Panc1 (cell line): ENCODE data around the gene JSRP1. TPM values are rescaled to one million over a fixed set of nuclear protein-coding genes. Genes with fewer than 3 reads are reported as not detected.

Experiments used
- ATAC-seq: fragments of 200-7000 bp; cut with Tn5 transposase; 2 replicates; pipeline ENCODE4 v1.9.1; 2020; ENCODE audit warnings: mild to moderate bottlenecking, moderate library complexity
- BruUV-seq: library from RNA; stranded (reverse); fragments of 400-500 nt; replicated peaks from 2 replicates; lab custom pipeline; 2021; lab: Mats Ljungman, UMichigan
- CTCF ChIA-PET: fragments of 300-600 bp; sonication (Branson Sonifier 250); formaldehyde crosslinking; loops from one replicate; lab custom pipeline; 2022; ENCODE audit warnings: antibody characterized with exemption; lab: Charles Lee
- POLR2A ChIA-PET: fragments of 300-600 bp; sonication (Branson Sonifier 250); formaldehyde crosslinking; loops from one replicate; lab custom pipeline; 2022; ENCODE audit warnings: antibody characterized with exemption; lab: Charles Lee
- DNase-seq: peaks from one replicate; pipeline ENCODE4 v3.0.0-alpha.2; 2010; ENCODE audit warnings: low read depth, low spot score
- H3K27ac ChIP-seq: 2 replicates; pipeline ENCODE4 v1.5.1; 2011; ENCODE audit warnings: mild to moderate bottlenecking, low read length, inconsistent platforms
- H3K27me3 ChIP-seq: fragments of 200-500 bp; sonication (Bioruptor generic); 2 replicates; pipeline ENCODE4 v1.6.0; 2014; ENCODE audit warnings: low read length, inconsistent platforms; ENCODE audit not compliant: control insufficient read depth, insufficient read depth
- H3K36me3 ChIP-seq: fragments of 200-500 bp; sonication (Bioruptor generic); 2 replicates; pipeline ENCODE4 v1.5.1; 2014; ENCODE audit warnings: inconsistent platforms, mild to moderate bottlenecking, low read length, moderate library complexity; ENCODE audit not compliant: control insufficient read depth, insufficient read depth
- H3K4me1 ChIP-seq: 2 replicates; pipeline ENCODE4 v1.5.1; 2011; ENCODE audit warnings: inconsistent platforms, mild to moderate bottlenecking, low read length, moderate library complexity; ENCODE audit not compliant: control insufficient read depth, insufficient read depth
- H3K4me3 ChIP-seq, 2 experiments: 2 replicates each; pipeline ENCODE4 v1.5.1; 2011 to 2012; ENCODE audit warnings: low read depth in 2 of 2, low read length in 2 of 2, mild to moderate bottlenecking in 2 of 2, inconsistent platforms in 1 of 2, moderate library complexity in 1 of 2
- H3K9me3 ChIP-seq: fragments of 200-500 bp; sonication (Bioruptor generic); 2 replicates; pipeline ENCODE4 v1.5.1; 2014; ENCODE audit warnings: low read depth, mild to moderate bottlenecking, inconsistent platforms, low read length, moderate library complexity; ENCODE audit not compliant: control insufficient read depth, insufficient read depth
- POLR2AphosphoS5 ChIP-seq: IDR thresholded peaks from 2 replicates; pipeline ENCODE4 v1.6.1; 2012; ENCODE audit warnings: mild to moderate bottlenecking, low read depth, low read length, moderate library complexity
- SIN3A ChIP-seq: IDR thresholded peaks from 2 replicates; pipeline ENCODE4 v1.6.1; 2012; ENCODE audit warnings: low read depth, mild to moderate bottlenecking, low read length, moderate library complexity, borderline replicate concordance; ENCODE audit not compliant: insufficient read depth
- TCF7L2 ChIP-seq: IDR thresholded peaks from 2 replicates; pipeline ENCODE4 v1.6.1; 2011; ENCODE audit warnings: mild to moderate bottlenecking, low read depth, low read length, inconsistent platforms
- in situ Hi-C: cut with HindIII; loops from 2 replicates; pipeline ENCODE4 v1.10.0; 2016; ENCODE audit warnings: low sequenced_read_pairs, low pct_unique_long_range_greater_than_20kb
- intact Hi-C: fragments of 100-400 bp; cut with micrococcal nuclease; formaldehyde crosslinking; loops from one replicate; pipeline ENCODE4 v1.10.0; 2022; ENCODE audit not compliant: unreplicated experiment
- total RNA-seq: library from RNA; stranded (reverse); gene quantifications from one replicate; pipeline ENCODE4 v1.2.1, GENCODE V29; 2021; ENCODE audit not compliant: unreplicated experiment
- TF ChIP-seq, protein P1 (sequence below): fragments of 450-650 bp; IDR thresholded peaks from 2 replicates; pipeline ENCODE4 v1.5.1; 2017; ENCODE audit warnings: mild to moderate bottlenecking
- TF ChIP-seq, protein P2 (sequence below), 2 experiments: IDR thresholded peaks; 2 replicates each; pipeline ENCODE4 v1.6.1; 2011 to 2012; ENCODE audit warnings: low read depth in 2 of 2, control low read depth in 1 of 2, low read length in 1 of 2, mild to moderate bottlenecking in 1 of 2, moderate library complexity in 1 of 2; ENCODE audit not compliant: insufficient read depth in 1 of 2

JSRP1 gene
- total RNA-seq, 1 experiment from 2014 or later: 0.51 TPM

DNA sequence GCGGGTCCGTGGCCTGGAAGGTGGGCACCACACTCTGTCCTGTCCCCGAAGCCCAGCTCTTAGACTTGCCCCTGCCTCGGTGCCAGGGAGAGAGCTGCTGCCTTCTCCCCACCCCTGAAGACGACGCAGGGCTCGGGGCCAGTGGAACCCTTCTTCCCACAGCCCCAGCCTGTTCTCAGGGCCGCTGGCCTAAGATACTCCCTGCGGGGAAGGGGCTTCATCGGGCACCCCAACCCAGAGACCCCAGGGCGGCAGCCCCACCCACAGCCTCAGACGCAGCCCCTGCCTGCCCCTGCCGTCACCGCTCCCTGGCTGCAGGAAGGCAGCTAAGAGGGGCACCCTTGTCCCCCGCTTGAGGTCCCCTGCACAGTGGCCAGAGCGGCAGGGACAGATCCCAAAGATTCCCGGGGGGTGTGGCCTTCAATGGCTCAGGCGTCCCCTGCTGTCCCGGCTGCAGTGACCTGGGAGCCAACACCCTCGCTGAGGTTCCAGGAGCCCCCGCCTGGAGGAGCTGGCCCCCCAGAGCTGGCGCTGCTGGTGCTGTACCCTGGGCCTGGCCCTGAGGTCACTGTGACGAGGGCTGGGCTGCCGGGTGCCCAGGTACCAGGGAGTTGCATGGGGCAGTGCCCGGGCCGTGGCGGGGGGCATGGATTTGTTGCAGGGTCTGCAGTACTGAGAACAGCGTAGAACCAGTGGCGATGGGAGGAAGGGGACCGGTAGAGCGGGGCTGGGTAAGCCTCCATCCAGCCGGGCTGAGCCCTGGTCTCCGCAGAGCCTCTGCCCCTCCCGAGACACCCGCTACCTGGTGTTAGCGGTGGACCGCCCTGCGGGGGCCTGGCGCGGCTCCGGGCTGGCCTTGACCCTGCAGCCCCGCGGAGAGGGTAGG, 6.1 kb downstream of the JSRP1 start:
- Histone ChIP-seq H3K4me3 (no peak overlapping the region), H3K27me3 (no peaks in the 10 kb centered on the region), H3K9me3 (no peaks in the 10 kb centered on the region), H3K27ac (no peak overlapping the region), H3K36me3 (no peaks in the 10 kb centered on the region), H3K4me1 (peaks cover 7% of the 10 kb centered on the region)
- in situ Hi-C loops: no loop called here
- DNase-seq (no peak), ATAC-seq (peak; percentile 27; the same call in 1 of the 2 replicates)
- ChIA-PET CTCF (no interaction called here), POLR2A (interaction anchor here (0.5 kb wide), 1 partner anchor 8 kb away, joined by 3 read pairs; no protein-coding TSS in a partner anchor)
- TF ChIP-seq POLR2AphosphoS5: peak; percentile 82; the same call in 1 of the 2 replicates
- TF ChIP-seq, protein P1, sequence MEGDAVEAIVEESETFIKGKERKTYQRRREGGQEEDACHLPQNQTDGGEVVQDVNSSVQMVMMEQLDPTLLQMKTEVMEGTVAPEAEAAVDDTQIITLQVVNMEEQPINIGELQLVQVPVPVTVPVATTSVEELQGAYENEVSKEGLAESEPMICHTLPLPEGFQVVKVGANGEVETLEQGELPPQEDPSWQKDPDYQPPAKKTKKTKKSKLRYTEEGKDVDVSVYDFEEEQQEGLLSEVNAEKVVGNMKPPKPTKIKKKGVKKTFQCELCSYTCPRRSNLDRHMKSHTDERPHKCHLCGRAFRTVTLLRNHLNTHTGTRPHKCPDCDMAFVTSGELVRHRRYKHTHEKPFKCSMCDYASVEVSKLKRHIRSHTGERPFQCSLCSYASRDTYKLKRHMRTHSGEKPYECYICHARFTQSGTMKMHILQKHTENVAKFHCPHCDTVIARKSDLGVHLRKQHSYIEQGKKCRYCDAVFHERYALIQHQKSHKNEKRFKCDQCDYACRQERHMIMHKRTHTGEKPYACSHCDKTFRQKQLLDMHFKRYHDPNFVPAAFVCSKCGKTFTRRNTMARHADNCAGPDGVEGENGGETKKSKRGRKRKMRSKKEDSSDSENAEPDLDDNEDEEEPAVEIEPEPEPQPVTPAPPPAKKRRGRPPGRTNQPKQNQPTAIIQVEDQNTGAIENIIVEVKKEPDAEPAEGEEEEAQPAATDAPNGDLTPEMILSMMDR: no peak
- intact Hi-C loops: no loop called here
- BruUV-seq: no TSS peak

DNA sequence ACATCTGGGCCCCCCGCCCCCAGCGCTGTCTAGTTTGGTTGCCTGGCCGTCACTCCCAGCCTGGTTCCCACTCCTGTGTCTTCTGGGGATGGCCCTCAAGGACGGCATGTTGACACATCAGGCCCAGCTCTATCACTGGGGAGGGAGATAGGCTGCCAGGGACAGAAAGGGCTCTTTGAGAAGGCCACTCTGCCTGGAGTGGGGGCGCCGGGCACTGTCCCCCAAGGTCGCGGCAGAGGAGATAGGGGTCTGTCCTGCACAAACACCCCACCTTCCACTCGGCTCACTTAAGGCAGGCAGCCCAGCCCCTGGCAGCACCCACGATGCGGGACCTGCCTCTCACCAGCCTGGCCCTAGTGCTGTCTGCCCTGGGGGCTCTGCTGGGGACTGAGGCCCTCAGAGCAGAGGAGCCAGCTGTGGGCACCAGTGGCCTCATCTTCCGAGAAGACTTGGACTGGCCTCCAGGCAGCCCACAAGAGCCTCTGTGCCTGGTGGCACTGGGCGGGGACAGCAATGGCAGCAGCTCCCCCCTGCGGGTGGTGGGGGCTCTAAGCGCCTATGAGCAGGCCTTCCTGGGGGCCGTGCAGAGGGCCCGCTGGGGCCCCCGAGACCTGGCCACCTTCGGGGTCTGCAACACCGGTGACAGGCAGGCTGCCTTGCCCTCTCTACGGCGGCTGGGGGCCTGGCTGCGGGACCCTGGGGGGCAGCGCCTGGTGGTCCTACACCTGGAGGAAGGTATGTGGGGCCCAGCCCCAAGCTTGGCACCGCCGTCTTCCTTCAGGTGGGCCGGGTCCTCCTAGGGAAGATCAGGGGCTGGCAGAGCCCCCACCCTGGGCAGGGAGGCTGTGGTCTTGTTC, 7.0 kb downstream of the JSRP1 start, which contains the start of gene AMH:
TSS of gene AMH (plus strand) at position 314 of the 857 bp plus-strand sequence. CDS start at position 324, 10 bp downstream.
- POLR2A ChIA-PET: interaction anchor here (0.5 kb wide), 1 partner anchor 9 kb away, joined by 3 read pairs; no protein-coding TSS in a partner anchor
- H3K4me3 ChIP-seq: no peak within 1 kb of the TSS
- BruUV-seq: no TSS peak
- CTCF ChIA-PET: no interaction called here
- H3K27ac ChIP-seq: no peak within 1 kb of the TSS
- in situ Hi-C loops: no loop called here
- no peaks in the 10 kb centered on the region for H3K9me3 ChIP-seq
- H3K27me3 ChIP-seq: no peaks in the 10 kb centered on the region
- TF ChIP-seq POLR2AphosphoS5: peak; percentile 54; the same call in 1 of the 2 replicates
- no peak for TF ChIP-seq TCF7L2
- TF ChIP-seq SIN3A: 0 out of 2 replicates have a peak, but pooled peaks have one; percentile 22
- TF ChIP-seq, protein P1: no peak
- TF ChIP-seq, protein P2, sequence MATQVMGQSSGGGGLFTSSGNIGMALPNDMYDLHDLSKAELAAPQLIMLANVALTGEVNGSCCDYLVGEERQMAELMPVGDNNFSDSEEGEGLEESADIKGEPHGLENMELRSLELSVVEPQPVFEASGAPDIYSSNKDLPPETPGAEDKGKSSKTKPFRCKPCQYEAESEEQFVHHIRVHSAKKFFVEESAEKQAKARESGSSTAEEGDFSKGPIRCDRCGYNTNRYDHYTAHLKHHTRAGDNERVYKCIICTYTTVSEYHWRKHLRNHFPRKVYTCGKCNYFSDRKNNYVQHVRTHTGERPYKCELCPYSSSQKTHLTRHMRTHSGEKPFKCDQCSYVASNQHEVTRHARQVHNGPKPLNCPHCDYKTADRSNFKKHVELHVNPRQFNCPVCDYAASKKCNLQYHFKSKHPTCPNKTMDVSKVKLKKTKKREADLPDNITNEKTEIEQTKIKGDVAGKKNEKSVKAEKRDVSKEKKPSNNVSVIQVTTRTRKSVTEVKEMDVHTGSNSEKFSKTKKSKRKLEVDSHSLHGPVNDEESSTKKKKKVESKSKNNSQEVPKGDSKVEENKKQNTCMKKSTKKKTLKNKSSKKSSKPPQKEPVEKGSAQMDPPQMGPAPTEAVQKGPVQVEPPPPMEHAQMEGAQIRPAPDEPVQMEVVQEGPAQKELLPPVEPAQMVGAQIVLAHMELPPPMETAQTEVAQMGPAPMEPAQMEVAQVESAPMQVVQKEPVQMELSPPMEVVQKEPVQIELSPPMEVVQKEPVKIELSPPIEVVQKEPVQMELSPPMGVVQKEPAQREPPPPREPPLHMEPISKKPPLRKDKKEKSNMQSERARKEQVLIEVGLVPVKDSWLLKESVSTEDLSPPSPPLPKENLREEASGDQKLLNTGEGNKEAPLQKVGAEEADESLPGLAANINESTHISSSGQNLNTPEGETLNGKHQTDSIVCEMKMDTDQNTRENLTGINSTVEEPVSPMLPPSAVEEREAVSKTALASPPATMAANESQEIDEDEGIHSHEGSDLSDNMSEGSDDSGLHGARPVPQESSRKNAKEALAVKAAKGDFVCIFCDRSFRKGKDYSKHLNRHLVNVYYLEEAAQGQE (IDR thresholded peaks at IDR 0.05; ENCODE audit: insufficient read depth in 1 of 2, low read depth in 2 of 2, low read length in 1 of 2): no peak
- ATAC-seq: peak; percentile 36
- intact Hi-C loops: no loop called here
- no peaks in the 10 kb centered on the region for H3K36me3 ChIP-seq
- no peak for DNase-seq
- peaks cover 7% of the 10 kb centered on the region for H3K4me1 ChIP-seq
